SK-N-DZ (cell line): ENCODE results near the gene DGKZ.
"Not testable (repeated sequence)": the region's sequence is repeated elsewhere in the genome, so short reads cannot be mapped to it uniquely, and the experiment has no call there.

Experiments used
- DNase-seq: peaks from one replicate; pipeline ENCODE4 v3.0.0-alpha.2; 2015; ENCODE audit warnings: low spot score

DGKZ gene

GRCh38 chr11:46366260-46366659 lies 19.0 kb downstream of the DGKZ start:
- no peak for DNase-seq

- DNase-seq: no peak
Measured at GRCh38 chr11:46366661-46367161, 19.4 kb downstream of the DGKZ start.

DNA sequence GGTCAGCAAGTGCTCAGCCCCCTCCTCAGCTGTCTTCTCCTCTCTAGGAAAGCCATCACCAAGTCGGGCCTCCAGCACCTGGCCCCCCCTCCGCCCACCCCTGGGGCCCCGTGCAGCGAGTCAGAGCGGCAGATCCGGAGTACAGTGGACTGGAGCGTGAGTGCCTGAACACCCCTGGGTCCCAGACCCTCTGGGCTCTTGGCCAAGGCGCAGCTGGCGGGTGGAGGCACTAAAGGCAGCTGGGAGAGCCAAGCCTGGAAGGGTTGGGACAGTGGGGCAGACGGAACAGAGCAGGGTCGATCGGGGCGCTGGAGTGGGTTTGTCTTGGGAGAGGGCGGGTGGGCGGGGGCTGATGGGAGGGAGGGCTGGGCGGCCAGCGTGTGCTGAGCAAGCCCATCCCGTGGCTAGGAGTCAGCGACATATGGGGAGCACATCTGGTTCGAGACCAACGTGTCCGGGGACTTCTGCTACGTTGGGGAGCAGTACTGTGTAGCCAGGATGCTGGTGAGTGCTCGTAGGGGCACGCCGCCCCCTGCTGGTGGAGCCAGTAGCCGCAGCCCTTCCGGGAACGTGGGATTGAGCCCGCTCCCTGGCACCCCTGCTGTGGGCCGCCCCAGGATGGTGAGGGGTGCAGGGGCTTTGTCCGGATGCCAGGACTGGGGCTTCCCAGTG lies 20.1 kb downstream of the DGKZ start:
- no peak for DNase-seq

DNA sequence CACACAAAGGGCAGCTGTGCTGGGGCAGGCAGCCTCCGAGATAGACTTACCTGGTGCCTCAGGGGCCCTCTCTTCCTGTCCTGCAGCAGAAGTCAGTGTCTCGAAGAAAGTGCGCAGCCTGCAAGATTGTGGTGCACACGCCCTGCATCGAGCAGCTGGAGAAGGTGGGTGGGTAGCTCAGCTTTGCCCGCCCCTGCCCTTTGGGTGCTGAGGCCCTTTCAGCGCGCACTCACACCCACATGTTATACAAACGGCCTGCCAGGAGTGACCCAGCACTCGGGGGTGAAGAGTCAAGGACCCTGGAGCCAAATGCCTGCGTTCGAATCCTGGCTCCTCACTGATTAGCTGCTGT lies 20.6 kb downstream of the DGKZ start:
- DNase-seq: no peak

- peak; percentile 92 for DNase-seq
Measured at GRCh38 chr11:46369458-46370152, 22.3 kb downstream of the DGKZ start.

GRCh38 chr11:46370253-46370652 lies 23.0 kb downstream of the DGKZ start:
- DNase-seq: no peak

GRCh38 chr11:46371262-46371661 lies 24.0 kb downstream of the DGKZ start:
- DNase-seq: not testable (repeated sequence)

DNA sequence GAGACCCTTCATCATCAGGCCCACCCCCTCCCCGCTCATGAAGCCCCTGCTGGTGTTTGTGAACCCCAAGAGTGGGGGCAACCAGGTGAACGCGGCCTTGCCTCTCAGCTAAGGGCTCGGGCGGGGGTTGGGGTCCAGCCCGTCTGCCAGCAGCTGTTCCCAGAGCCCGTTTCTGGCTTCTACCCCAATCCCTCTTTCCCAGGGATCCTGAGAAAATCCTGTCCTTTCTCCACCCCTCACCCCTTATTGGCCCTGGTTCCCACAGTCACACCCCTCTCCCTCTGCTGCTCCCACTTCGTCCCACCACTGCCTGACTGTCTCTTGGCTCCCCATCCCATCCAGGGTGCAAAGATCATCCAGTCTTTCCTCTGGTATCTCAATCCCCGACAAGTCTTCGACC lies 24.8 kb downstream of the DGKZ start:
- no peak for DNase-seq

DNA sequence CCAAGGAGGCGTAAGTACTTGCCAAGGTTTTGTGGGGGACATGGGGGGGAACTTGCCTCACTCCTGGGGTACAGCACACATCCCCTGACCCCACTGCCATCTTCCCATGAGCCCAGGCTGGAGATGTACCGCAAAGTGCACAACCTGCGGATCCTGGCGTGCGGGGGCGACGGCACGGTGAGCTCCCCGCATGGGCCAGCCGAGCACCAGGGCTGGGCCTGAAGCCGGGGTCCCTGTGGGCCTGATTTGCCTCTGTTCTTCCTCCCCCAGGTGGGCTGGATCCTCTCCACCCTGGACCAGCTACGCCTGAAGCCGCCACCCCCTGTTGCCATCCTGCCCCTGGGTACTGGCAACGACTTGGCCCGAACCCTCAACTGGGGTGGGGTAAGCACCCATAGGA lies 25.2 kb downstream of the DGKZ start:
- not testable (repeated sequence) for DNase-seq

DNA sequence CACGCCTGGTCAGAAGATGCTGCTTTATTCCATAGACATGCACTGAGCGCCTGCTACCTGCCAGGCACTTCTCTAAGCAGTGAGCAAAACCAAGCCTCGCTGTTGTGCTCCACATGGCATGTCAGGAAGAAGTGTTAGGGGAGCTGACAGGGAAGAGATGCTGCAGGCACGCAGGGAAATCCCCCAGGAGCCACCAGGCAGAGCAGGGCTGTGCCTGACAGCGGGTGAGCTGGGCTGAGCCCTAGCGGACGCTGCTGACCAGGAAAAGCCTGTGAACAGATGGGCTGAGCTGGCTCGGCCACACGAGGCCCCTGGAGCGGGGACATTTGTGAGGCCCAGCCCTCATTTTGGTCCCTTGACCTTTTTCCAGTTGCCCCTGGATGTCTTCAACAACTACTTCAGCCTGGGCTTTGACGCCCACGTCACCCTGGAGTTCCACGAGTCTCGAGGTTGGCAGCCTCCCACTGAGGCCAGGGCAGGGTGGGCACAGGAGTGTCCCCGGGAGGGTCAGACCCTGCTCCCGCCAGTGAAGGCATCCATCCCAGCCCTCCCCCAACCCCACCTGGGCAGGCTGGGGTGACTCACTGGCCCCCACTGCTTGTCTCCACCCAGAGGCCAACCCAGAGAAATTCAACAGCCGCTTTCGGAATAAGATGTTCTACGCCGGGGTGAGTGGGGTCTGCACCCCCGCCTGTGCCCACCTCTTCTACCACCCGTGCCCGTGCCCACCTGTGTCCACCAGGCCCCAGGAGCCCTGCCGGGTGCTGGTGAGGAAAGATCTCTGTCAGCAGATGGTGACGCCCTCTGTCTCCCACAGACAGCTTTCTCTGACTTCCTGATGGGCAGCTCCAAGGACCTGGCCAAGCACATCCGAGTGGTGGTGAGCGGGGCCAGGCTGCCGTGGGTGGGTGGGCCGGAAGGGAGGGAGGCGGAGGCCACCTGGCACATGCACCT lies 26.8 kb downstream of the DGKZ start:
- peak; percentile 63 for DNase-seq

- DNase-seq: no peak
Measured at GRCh38 chr11:46374815-46375214, 27.6 kb downstream of the DGKZ start.

DNA sequence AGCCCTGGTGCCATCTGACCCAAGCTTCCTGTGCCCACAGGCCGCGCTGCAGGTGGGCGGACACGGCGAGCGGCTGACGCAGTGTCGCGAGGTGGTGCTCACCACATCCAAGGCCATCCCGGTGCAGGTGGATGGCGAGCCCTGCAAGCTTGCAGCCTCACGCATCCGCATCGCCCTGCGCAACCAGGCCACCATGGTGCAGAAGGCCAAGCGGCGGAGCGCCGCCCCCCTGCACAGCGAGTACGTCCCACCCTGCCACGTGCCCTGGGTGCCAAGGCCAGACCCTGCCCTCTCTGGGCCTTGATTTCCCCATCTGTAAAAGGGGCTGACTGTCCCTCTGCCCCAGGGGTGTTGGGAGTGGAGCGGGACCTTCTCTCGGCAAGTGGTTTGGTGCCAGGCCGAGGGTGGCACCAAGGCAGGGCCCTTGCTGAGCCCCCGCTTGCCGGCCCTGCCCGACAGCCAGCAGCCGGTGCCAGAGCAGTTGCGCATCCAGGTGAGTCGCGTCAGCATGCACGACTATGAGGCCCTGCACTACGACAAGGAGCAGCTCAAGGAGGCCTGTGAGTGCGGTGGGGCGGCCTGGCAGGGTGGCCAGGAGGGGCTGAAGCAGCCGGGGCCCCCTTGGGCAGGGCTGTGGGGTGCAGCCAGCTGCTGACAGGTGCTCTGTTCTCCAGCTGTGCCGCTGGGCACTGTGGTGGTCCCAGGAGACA lies 28.3 kb downstream of the DGKZ start:
- no peak for DNase-seq

DNA sequence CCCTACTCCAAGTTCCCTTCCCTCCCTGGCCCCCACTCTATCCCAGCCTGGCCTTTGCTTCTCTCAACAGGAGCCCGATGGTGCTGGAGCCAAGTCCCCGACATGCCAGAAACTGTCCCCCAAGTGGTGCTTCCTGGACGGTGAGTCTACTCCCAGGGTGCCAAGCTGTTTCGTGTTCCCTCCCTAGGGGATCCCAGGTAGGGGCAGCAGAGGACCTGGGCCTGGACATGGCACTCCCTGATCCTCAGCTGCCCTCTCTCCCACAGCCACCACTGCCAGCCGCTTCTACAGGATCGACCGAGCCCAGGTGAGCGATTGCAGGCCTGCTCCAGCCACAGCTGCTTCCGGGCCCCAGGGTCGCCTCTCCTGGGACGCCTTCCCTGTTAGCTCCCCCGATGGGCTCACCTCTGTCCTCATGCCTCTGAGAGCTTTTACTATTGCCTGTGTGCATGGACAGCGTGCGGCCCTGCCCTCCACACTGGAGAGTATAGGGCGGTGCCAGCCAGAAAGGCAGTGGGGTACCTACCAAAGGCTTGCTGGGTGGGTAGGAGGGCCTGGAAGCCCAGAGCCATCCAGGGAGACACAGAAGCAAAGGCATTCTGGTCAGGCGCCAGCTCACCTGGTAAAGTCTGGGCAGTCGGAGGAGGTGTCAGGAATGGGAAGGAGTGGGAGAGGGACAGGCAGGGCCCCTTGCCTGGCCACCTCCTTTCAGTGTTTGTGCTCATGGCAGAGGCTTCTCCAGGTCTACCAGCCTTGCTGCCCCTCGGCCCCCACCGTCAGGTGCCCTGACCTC lies 29.2 kb downstream of the DGKZ start:
- no peak for DNase-seq

GRCh38 chr11:46377290-46377689 lies 30.0 kb downstream of the DGKZ start:
- DNase-seq: no peak

DNA sequence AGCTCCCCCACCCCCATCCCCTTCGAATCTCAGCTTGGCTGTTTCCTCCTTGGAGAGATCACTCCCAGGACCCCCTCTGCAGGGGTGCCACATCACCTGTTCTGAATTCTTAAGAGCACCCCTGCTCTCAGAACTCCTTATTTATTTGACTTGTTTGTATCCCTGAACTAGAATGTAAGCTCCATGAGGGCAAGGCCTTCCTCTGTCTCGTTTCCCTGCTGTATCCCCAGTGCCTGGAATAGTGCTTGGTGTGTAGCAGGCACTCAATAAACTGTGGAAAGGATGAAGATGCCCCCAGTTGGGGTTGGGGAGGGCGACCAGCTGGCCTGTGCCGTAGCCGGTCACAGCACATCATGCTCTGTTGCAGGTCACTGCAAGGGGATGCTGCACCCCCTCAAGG lies 30.6 kb downstream of the DGKZ start:
- no peak for DNase-seq

DNA sequence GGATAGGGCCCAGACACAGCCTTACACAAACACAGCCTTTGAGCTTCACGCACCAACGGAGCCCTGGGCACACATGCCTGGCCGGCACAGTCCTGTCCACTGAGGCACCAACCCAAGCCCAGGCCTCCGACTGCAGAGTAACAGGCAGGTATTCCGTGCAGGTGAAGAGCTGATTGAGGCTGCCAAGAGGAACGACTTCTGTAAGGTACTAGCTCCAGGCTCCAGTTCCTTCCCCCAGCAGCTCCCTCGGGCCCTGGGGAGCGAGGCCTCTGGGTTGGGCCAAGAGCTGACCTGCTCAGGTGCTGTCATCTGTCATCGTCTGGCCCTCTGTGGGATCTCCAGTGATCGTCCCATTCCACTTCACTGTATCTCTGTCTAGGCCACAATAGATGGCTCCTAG lies 31.0 kb downstream of the DGKZ start:
- DNase-seq: no peak

DNA sequence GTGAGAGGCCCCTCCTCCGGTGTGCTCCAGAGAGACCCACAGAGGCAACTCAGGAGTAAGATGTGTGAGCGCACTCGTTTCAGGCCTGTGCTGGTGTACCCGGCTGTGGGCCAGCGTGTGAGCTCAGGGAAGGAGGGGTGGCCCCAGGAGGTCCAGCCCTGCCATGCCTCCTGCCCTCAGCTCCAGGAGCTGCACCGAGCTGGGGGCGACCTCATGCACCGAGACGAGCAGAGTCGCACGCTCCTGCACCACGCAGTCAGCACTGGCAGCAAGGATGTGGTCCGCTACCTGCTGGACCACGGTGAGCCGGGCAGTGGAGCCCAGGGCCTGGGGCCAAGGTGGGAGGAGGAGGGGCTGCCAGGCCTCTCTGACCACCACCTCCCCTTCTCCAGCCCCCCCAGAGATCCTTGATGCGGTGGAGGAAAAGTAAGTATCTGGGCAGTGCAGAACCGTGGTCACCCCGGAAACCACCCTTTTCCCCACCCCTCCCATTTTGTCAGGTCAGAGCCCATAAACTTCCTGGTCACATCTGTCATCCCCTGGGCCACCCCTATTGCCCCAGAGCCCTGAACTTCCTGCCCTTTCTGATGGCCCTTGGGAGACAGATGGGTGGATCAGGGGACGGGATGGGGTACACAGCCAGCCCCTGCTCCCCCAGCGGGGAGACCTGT lies 31.7 kb downstream of the DGKZ start:
- DNase-seq: no peak

GRCh38 chr11:46379482-46380293 lies 32.4 kb downstream of the DGKZ start:
- DNase-seq: peak; percentile 99

DNA sequence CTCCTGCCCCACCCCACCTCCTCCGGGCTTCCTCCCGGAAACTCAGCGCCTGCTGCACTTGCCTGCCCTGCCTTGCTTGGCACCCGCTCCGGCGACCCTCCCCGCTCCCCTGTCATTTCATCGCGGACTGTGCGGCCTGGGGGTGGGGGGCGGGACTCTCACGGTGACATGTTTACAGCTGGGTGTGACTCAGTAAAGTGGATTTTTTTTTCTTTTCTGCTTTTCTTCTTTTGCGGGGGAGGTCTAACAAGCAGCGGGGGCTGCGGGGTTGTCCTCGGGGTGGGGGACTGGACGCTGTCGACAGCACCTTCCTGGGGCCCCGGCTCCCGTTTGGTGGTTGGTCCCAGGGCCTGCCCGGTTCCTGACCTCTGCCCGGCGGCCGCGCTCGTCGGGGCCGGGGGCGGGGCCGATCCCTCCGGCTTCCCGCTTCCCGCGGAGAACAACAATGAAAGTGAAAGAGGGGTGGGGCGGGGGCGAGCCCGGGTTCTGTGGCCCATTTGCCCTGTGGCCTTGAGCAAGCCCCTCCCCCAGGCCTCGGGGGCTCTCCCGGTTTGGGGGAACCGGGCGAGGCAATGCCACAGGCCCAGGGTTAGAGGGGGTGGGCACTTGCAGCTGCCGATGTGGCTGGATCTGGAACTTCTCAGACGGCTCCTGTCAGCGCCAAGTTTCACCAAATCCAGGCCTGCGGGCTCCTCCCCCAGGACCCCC lies 33.2 kb downstream of the DGKZ start:
- DNase-seq: peak; percentile 97
